B cell (primary cell): ENCODE data around the gene GPR150. TPM values are rescaled to one million over a fixed set of nuclear protein-coding genes. Genes with fewer than 3 reads are reported as not detected.

ENCODE experiments used
- ATAC-seq: fragments of 200-7000 bp; cut with Tn5 transposase; one replicate; pipeline ENCODE4 v1.10.0; 2021; ENCODE audit warnings: low read depth, mild to moderate bottlenecking, moderate number of reproducible peaks, moderate library complexity
- CTCF ChIA-PET: fragments of 350-600 bp; sonication (Branson Sonifier 250); formaldehyde crosslinking; loops from one replicate; lab custom pipeline; 2021; ENCODE audit warnings: antibody characterized with exemption, inconsistent platforms; lab: Charles Lee
- POLR2A ChIA-PET: fragments of 350-600 bp; sonication (Branson Sonifier 250); formaldehyde crosslinking; loops from one replicate; lab custom pipeline; 2021; ENCODE audit warnings: antibody characterized with exemption; lab: Charles Lee
- DNase-seq: peaks from one replicate; pipeline ENCODE4 v3.0.0; 2013
- H2AFZ ChIP-seq: 2 replicates; pipeline ENCODE4 v1.6.1; 2012; ENCODE audit warnings: mild to moderate bottlenecking, low read depth, low read length; ENCODE audit not compliant: insufficient read depth, poor library complexity, severe bottlenecking
- H3K27ac ChIP-seq, 2 donors: 1 replicate in 1 of 2; 2 replicates in 1 of 2; pipeline ENCODE4 v1.5.1; 2012 to 2013; ENCODE audit warnings: low read length in 2 of 2, mild to moderate bottlenecking in 2 of 2, moderate library complexity in 1 of 2
- H3K27me3 ChIP-seq, 4 experiments: fragments of 200-600 bp in 1 of 4; sonication (generic) in 1 of 4; replicated peaks in 1 of 4; 1 replicate in 2 of 4; 2 replicates in 2 of 4; pipeline versions ENCODE4 v1.6.1 to v1.7.0; 2013 to 2016; ENCODE audit warnings: low read length in 3 of 4, mild to moderate bottlenecking in 2 of 4, mixed read lengths in 1 of 4, moderate library complexity in 1 of 4; ENCODE audit not compliant: insufficient read depth in 4 of 4, control insufficient read depth in 3 of 4; ENCODE audit errors: control extremely low read depth in 1 of 4
- H3K36me3 ChIP-seq, 2 experiments: replicated peaks in 1 of 2; 1 replicate in 1 of 2; 2 replicates in 1 of 2; pipeline versions ENCODE4 v1.6.1 to v1.7.1; 2013; ENCODE audit warnings: low read length in 1 of 2; ENCODE audit not compliant: insufficient read depth in 2 of 2, control insufficient read depth in 1 of 2; ENCODE audit errors: control extremely low read depth in 1 of 2, extremely low read depth in 1 of 2
- H3K4me1 ChIP-seq, 2 donors: fragments of 200-600 bp in 1 of 2; sonication (generic) in 1 of 2; 1 replicate in 1 of 2; 2 replicates in 1 of 2; pipeline versions ENCODE4 v1.5.1 to v1.6.1; 2013 to 2017; ENCODE audit warnings: low read length in 2 of 2; ENCODE audit not compliant: control insufficient read depth in 2 of 2, insufficient read depth in 2 of 2
- H3K4me2 ChIP-seq: replicated peaks from 2 replicates; pipeline ENCODE3; 2012; ENCODE audit warnings: mild to moderate bottlenecking, low read depth, low read length; ENCODE audit not compliant: poor library complexity, severe bottlenecking
- H3K4me3 ChIP-seq, 5 experiments: fragments of 200-600 bp in 1 of 5; sonication (generic) in 1 of 5; 1 replicate in 3 of 5; 2 replicates in 2 of 5; pipeline versions ENCODE4 v1.5.1 to v1.7.0; 2011 to 2016; ENCODE audit warnings: low read length in 4 of 5, mild to moderate bottlenecking in 4 of 5, low read depth in 2 of 5, control low read depth in 1 of 5, moderate library complexity in 1 of 5; ENCODE audit not compliant: insufficient read depth in 1 of 5; ENCODE audit errors: control extremely low read depth in 1 of 5, extremely low read depth in 1 of 5
- H3K79me2 ChIP-seq: fragments of 200-600 bp; sonication (generic); one replicate; pipeline ENCODE4 v1.6.0; 2016; ENCODE audit warnings: low read length; ENCODE audit not compliant: control insufficient read depth, insufficient read depth
- H3K9ac ChIP-seq: fragments of 200-600 bp; sonication (generic); 2 replicates; pipeline ENCODE4 v1.6.1; 2017; ENCODE audit warnings: mild to moderate bottlenecking, low read length, moderate library complexity
- H3K9me3 ChIP-seq, 3 donors: one replicate each; pipeline versions ENCODE4 v1.6.1 to v1.7.1; 2013; ENCODE audit warnings: low read length in 2 of 3; ENCODE audit not compliant: control insufficient read depth in 2 of 3, insufficient read depth in 1 of 3; ENCODE audit errors: control extremely low read depth in 1 of 3
- H4K20me1 ChIP-seq: 2 replicates; pipeline ENCODE4 v1.6.0; 2012; ENCODE audit warnings: mild to moderate bottlenecking, low read length; ENCODE audit not compliant: insufficient read depth, control insufficient read depth, poor library complexity, severe bottlenecking
- H3K27ac Mint-ChIP-seq: one replicate; pipeline ENCODE4 v1.8.0; 2021; ENCODE audit warnings: mixed read lengths
- H3K27me3 Mint-ChIP-seq: one replicate; pipeline ENCODE4 v1.8.0; 2021; ENCODE audit warnings: mixed read lengths
- H3K4me1 Mint-ChIP-seq: one replicate; pipeline ENCODE4 v1.8.0; 2021; ENCODE audit warnings: mixed read lengths
- H3K4me3 Mint-ChIP-seq: one replicate; pipeline ENCODE4 v1.8.0; 2021; ENCODE audit warnings: mixed read lengths
- H3K9me3 Mint-ChIP-seq: one replicate; pipeline ENCODE4 v1.8.0; 2022; ENCODE audit warnings: mixed read lengths; ENCODE audit not compliant: insufficient read depth
- EZH2 ChIP-seq: IDR thresholded peaks from 2 replicates; pipeline ENCODE4 v1.6.1; 2012; ENCODE audit warnings: borderline replicate concordance, low read depth, mild to moderate bottlenecking, moderate library complexity, low read length; ENCODE audit not compliant: insufficient read depth, poor library complexity, severe bottlenecking
- WGBS: methylation state at CpG from one replicate; pipeline ENCODE4 v1.1.5; 2013; ENCODE audit warnings: missing lambda C conversion rate; ENCODE audit not compliant: insufficient coverage; 5-methylcytosine and 5-hydroxymethylcytosine counted together
- intact Hi-C: fragments of 100-400 bp; cut with micrococcal nuclease; formaldehyde crosslinking; loops from one replicate; pipeline ENCODE4 v1.10.0; 2022
- polyA plus RNA-seq: library from polyadenylated mRNA; depleted of rRNA; stranded (reverse); fragments of >200 nt; gene quantifications from 2 replicates; pipeline ENCODE4 v1.2.3, GENCODE V29; 2012
- total RNA-seq, 2 donors: library from RNA; stranded (reverse); fragments of 120-200 nt in 1 of 2; gene quantifications; 1 replicate in 1 of 2; 2 replicates in 1 of 2; pipeline versions ENCODE4 v1.2.3 to v1.2.4, GENCODE V29; 2013 to 2022
- TF ChIP-seq, protein P1 (sequence below): fragments of 200-600 bp; IDR thresholded peaks from one replicate; pipeline ENCODE4 v1.8.0; 2022; ENCODE audit warnings: antibody characterized with exemption, mild to moderate bottlenecking

The GPR150 gene
- total and polyA plus RNA-seq, 2 donors (not counting 1 experiment from before 2014, with no cell fraction given), result 0.27 to 0.86 TPM

DNA sequence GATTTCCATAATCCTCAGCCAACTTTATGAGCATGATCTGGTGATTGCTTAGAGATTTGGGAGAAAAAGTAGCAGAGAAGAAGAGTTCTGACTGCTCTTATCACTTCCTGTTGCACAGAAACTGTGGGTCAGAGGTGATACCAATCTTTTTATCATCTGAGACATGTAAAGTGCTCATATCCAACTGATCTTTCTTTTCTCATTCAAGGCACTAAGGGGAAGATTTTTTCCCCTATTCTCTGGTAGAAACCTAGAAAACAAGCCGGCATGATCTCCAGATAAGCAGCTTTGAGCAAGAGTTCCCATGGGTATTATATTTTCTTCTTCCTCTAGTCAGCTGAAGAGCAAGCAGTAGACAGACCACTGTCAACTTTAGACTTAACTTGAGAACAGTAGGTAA lies 29.0 kb upstream of the GPR150 start:
- Mint-ChIP-seq H3K4me1 (peaks cover 11% of the 10 kb centered on the region), H3K9me3 (no peaks in the 10 kb centered on the region), H3K27me3 (no peaks in the 10 kb centered on the region), H3K4me3 (no peak overlapping the region), H3K27ac (no peak overlapping the region)
- Histone ChIP-seq H3K9me3 (no peaks in the 10 kb centered on the region), H3K36me3 (no peaks in the 10 kb centered on the region), H3K4me1 (no peaks in the 10 kb centered on the region), H4K20me1 (no peaks in the 10 kb centered on the region), H2AFZ (no peak overlapping the region), H3K27me3 (no peaks in the 10 kb centered on the region), H3K4me3 (no peak overlapping the region), H3K4me2 (no peak overlapping the region), H3K9ac (no peak overlapping the region), H3K27ac (no peak overlapping the region), H3K79me2 (no peaks in the 10 kb centered on the region)
- ATAC-seq, result no peak
- WGBS, result no CpG with 5 or more reads among the region's 1 CpG
- intact Hi-C loops, result no loop called here
- POLR2A ChIA-PET, result no interaction called here
- TF ChIP-seq EZH2, result no peak
- TF ChIP-seq, protein P1, sequence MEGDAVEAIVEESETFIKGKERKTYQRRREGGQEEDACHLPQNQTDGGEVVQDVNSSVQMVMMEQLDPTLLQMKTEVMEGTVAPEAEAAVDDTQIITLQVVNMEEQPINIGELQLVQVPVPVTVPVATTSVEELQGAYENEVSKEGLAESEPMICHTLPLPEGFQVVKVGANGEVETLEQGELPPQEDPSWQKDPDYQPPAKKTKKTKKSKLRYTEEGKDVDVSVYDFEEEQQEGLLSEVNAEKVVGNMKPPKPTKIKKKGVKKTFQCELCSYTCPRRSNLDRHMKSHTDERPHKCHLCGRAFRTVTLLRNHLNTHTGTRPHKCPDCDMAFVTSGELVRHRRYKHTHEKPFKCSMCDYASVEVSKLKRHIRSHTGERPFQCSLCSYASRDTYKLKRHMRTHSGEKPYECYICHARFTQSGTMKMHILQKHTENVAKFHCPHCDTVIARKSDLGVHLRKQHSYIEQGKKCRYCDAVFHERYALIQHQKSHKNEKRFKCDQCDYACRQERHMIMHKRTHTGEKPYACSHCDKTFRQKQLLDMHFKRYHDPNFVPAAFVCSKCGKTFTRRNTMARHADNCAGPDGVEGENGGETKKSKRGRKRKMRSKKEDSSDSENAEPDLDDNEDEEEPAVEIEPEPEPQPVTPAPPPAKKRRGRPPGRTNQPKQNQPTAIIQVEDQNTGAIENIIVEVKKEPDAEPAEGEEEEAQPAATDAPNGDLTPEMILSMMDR, result no peak
- DNase-seq, result no peak
- CTCF ChIA-PET, result no interaction called here

DNA sequence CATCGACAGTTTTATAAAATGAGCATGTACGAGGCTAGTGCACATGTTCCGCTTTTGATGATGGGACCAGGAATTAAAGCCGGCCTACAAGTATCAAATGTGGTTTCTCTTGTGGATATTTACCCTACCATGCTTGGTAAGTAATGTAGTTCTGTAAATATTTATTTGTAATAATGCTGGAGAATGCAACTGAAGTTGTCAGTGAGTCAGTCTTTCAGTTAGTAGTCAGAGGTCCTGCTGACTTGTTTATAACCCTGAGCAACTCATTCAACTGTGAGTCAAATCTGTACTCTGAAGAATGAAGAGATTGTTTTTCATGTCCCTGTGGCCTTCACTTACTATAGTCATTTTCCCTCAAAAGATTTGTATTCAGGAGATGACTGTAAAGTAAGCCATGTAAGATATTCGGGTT lies 28.4 kb upstream of the GPR150 start:
- POLR2A ChIA-PET, result no interaction called here
- H3K27me3 Mint-ChIP-seq, result no peaks in the 10 kb centered on the region
- DNase-seq, result no peak
- H4K20me1 ChIP-seq, result no peaks in the 10 kb centered on the region
- H3K36me3 ChIP-seq, result no peaks in the 10 kb centered on the region
- intact Hi-C loops, result no loop called here
- H3K9me3 Mint-ChIP-seq, result no peaks in the 10 kb centered on the region
- no peaks in the 10 kb centered on the region for H3K27me3 ChIP-seq
- no peak for TF ChIP-seq EZH2
- TF ChIP-seq, protein P1, result no peak
- no peak overlapping the region for H3K9ac ChIP-seq
- no peak overlapping the region for H3K4me3 ChIP-seq
- H3K4me1 Mint-ChIP-seq, result peaks cover 11% of the 10 kb centered on the region
- no peak overlapping the region for H3K4me3 Mint-ChIP-seq
- H3K9me3 ChIP-seq, result no peaks in the 10 kb centered on the region
- CTCF ChIA-PET, result no interaction called here
- H3K79me2 ChIP-seq, result no peaks in the 10 kb centered on the region
- H3K27ac ChIP-seq, result no peak overlapping the region
- 100% methylated on average over 4 of the region's 5 CpGs for WGBS
- no peak for ATAC-seq
- H3K27ac Mint-ChIP-seq, result no peak overlapping the region
- H3K4me1 ChIP-seq, result no peaks in the 10 kb centered on the region
- no peak overlapping the region for H2AFZ ChIP-seq
- no peak overlapping the region for H3K4me2 ChIP-seq
